ENCODE results near the gene KRT75.

KRT75 gene

GRCh38 chr12:52439420-52439819 lies 5.2 kb upstream of the KRT75 start:
- no peaks in the 10 kb centered on the region for H3K27me3 ChIP-seq (ENCODE audit: control insufficient read depth, insufficient read depth, low read length)
- H3K9ac ChIP-seq (ENCODE audit: low read length) = no peak overlapping the region
- no peak overlapping the region for H3K27ac ChIP-seq (ENCODE audit: low read depth, low read length)
- H3K36me3 ChIP-seq (ENCODE audit: control insufficient read depth, insufficient read depth, low read length) = no peaks in the 10 kb centered on the region
- no peak overlapping the region for H3K4me3 ChIP-seq (ENCODE audit: low read depth, low read length)
- no peaks in the 10 kb centered on the region for H3K9me3 ChIP-seq (ENCODE audit: control insufficient read depth, insufficient read depth, low read depth, low read length)
- peaks cover 14% of the 10 kb centered on the region for H3K4me1 ChIP-seq (ENCODE audit: control insufficient read depth, insufficient read depth, low read length)

DNA sequence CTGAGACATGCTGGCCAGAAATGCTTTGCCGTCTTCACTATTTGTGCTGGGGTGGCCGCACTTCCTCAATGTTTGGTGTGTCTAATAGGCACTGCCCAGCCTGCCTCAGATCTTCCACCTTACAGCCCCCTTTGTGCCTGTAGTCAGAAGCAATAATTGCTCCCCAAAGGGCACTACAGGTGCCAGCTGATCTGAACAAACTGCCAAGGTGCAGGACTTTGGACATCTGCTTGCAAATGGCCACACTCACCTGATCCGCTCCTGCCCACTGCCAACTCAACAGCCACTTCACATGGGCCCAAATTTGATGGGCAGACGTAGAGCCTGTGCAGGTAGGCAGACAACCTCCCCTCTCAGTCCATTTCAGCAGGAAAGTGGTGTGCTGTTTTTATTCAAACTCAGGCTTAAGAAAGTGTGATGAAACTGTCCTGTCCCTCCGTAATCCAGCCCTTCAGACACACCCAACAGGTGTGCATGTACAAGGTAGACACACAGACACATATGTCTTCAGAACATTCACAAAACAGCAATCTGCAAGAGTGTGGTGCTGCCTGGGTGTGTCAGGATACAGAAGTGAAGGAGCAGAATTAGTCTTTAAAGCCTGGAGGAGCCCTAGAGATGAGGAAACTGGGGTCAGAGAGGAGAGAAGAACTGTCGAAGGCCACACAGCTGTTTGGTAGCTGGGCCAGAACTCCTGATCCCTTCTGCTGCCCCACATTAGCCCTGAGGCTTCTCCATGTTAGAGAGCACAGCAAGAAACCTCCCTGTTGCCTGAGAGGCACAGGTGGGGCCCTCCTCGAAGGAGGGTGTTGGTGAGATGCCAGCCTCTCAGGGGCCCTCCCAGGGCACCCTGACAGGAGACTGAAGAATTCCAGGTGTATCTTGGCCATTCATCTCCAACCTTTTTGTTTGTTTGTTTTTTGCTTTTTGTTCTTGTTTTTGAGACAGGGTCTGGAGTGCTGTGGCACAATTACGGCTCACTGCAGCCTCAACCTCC lies 4.4 kb upstream of the KRT75 start:
- Histone ChIP-seq H3K27me3 (ENCODE audit: control insufficient read depth, insufficient read depth, low read length) (no peaks in the 10 kb centered on the region), H3K27ac (ENCODE audit: low read depth, low read length) (no peak overlapping the region), H3K36me3 (ENCODE audit: control insufficient read depth, insufficient read depth, low read length) (no peaks in the 10 kb centered on the region), H3K9ac (ENCODE audit: low read length) (no peak overlapping the region), H3K4me1 (ENCODE audit: control insufficient read depth, insufficient read depth, low read length) (peaks cover 16% of the 10 kb centered on the region), H3K4me3 (ENCODE audit: low read depth, low read length) (no peak overlapping the region), H3K9me3 (ENCODE audit: control insufficient read depth, insufficient read depth, low read depth, low read length) (no peaks in the 10 kb centered on the region)

- Histone ChIP-seq H3K4me1 (ENCODE audit: control insufficient read depth, insufficient read depth, low read length) (peaks cover 11% of the 10 kb centered on the region), H3K36me3 (ENCODE audit: control insufficient read depth, insufficient read depth, low read length) (no peaks in the 10 kb centered on the region), H3K9ac (ENCODE audit: low read length) (no peak overlapping the region), H3K27me3 (ENCODE audit: control insufficient read depth, insufficient read depth, low read length) (no peaks in the 10 kb centered on the region), H3K4me3 (ENCODE audit: low read depth, low read length) (no peak overlapping the region), H3K27ac (ENCODE audit: low read depth, low read length) (no peak overlapping the region), H3K9me3 (ENCODE audit: control insufficient read depth, insufficient read depth, low read depth, low read length) (no peaks in the 10 kb centered on the region)
Observed at GRCh38 chr12:52437508-52437907, 3.3 kb upstream of the KRT75 start.

- Histone ChIP-seq H3K27me3 (ENCODE audit: control insufficient read depth, insufficient read depth, low read length) (no peaks in the 10 kb centered on the region), H3K36me3 (ENCODE audit: control insufficient read depth, insufficient read depth, low read length) (no peaks in the 10 kb centered on the region), H3K9ac (ENCODE audit: low read length) (no peak overlapping the region), H3K27ac (ENCODE audit: low read depth, low read length) (no peak overlapping the region), H3K4me3 (ENCODE audit: low read depth, low read length) (no peak overlapping the region), H3K4me1 (ENCODE audit: control insufficient read depth, insufficient read depth, low read length) (peaks cover 9% of the 10 kb centered on the region), H3K9me3 (ENCODE audit: control insufficient read depth, insufficient read depth, low read depth, low read length) (no peaks in the 10 kb centered on the region)
Observed at GRCh38 chr12:52436828-52437474, 2.8 kb upstream of the KRT75 start.

DNA sequence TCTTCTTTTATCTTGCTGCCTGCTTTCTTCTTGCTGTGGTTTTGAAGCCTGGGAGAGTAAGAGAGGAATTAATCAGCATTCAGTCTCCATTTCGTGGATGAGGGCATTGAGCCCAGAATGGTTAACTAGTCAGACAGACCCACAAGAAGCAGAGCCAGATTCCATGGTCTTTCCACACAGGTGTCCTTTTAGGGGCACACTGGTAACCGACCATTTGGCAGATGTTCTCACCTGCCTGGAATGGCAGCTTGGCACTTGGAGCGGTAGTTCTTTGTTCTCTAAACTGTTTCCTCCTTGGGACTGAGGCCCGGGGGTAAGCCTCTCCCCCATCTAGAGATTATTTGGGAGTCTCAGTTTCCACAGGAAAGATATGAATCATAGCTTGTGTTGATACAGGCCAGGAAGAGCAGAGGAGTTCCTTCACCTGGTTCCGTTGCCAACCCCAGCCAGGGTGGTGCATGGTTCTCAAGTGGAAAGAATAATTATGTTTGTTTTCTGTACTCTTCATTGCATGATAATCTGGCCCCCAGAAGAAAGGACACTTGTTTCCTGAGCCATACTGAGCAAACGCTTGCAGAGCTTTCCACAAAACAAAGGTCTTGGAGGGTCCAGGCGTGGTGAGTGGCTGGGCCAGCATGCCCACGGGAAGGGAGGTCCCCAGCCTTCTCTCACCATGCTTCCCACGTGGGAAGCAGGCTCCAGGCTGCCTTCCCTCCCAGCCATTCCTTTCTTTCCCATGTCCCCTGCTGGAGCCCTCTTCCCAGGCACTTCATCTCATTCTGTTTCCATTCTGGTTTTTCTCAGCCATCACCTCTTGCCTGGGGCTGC lies 2.0 kb upstream of the KRT75 start:
- Histone ChIP-seq H3K36me3 (ENCODE audit: control insufficient read depth, insufficient read depth, low read length) (no peaks in the 10 kb centered on the region), H3K9ac (ENCODE audit: low read length) (no peak overlapping the region), H3K27ac (ENCODE audit: low read depth, low read length) (no peak overlapping the region), H3K27me3 (ENCODE audit: control insufficient read depth, insufficient read depth, low read length) (peaks cover 3% of the 10 kb centered on the region; the same call in 1 of the 2 replicates), H3K4me3 (ENCODE audit: low read depth, low read length) (no peak overlapping the region), H3K4me1 (ENCODE audit: control insufficient read depth, insufficient read depth, low read length) (peaks cover 5% of the 10 kb centered on the region), H3K9me3 (ENCODE audit: control insufficient read depth, insufficient read depth, low read depth, low read length) (no peaks in the 10 kb centered on the region)

DNA sequence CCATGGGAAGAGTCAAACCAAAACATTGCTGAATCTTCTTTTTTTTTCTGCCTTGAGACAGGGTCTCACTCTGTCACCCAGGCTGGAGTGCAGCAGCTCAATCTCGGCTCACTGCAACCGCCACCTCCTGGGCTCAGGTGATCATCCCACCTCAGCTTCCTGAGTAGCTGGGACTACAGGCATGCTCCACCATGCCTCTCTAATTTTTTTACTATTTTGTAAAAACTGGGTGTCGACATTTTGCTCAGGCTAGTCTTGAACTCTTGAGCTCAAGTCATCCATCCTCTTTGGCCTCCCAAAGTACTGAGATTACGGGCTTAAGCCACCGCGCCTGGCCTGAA lies 1.5 kb upstream of the KRT75 start:
- Histone ChIP-seq H3K4me1 (ENCODE audit: control insufficient read depth, insufficient read depth, low read length) (peaks cover 5% of the 10 kb centered on the region), H3K27ac (ENCODE audit: low read depth, low read length) (no peak overlapping the region), H3K36me3 (ENCODE audit: control insufficient read depth, insufficient read depth, low read length) (no peaks in the 10 kb centered on the region), H3K4me3 (ENCODE audit: low read depth, low read length) (no peak overlapping the region), H3K9me3 (ENCODE audit: control insufficient read depth, insufficient read depth, low read depth, low read length) (no peaks in the 10 kb centered on the region), H3K27me3 (ENCODE audit: control insufficient read depth, insufficient read depth, low read length) (peaks cover 7% of the 10 kb centered on the region; the same call in 1 of the 2 replicates), H3K9ac (ENCODE audit: low read length) (no peak overlapping the region)

- no peak overlapping the region for H3K27ac ChIP-seq (ENCODE audit: low read depth, low read length)
Observed at GRCh38 chr12:52434760-52435530, 774 bp upstream of the KRT75 start.

DNA sequence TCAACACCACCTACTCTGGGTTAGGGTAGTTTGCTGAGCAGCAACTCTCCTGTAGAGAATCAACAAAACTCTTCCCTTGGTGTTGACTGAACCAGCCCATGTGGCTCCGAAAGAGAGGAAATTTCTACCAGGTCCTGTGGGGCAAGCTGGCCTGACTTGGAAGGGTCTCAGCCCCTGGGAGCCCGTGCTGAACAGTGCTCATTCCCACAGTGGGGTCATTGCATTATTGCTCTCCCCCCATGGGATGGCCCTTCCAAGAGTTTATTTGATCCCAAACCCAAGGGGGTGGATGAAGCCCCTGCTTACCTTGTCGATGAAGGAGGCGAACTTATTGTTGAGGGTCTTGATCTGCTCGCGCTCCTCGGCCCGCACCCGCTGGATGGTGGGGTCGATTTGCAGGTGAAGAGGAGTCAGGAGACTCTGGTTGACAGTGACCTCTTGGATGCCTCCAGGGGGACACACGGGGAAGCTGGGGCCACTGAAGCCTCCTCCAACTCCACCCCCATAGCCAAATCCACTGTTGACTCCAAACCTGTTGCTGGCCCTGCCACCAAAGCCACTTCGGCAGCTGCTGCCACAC lies 580 bp downstream of the KRT75 start:
- Histone ChIP-seq H3K9ac (ENCODE audit: low read length) (no peak overlapping the region), H3K27ac (ENCODE audit: low read depth, low read length) (no peak overlapping the region), H3K4me3 (ENCODE audit: low read depth, low read length) (no peak overlapping the region), H3K9me3 (ENCODE audit: control insufficient read depth, insufficient read depth, low read depth, low read length) (no peaks in the 10 kb centered on the region), H3K4me1 (ENCODE audit: control insufficient read depth, insufficient read depth, low read length) (peaks cover 5% of the 10 kb centered on the region), H3K27me3 (ENCODE audit: control insufficient read depth, insufficient read depth, low read length) (peaks cover 10% of the 10 kb centered on the region; the same call in 1 of the 2 replicates), H3K36me3 (ENCODE audit: control insufficient read depth, insufficient read depth, low read length) (no peaks in the 10 kb centered on the region)

More at GRCh38 chr12:52434760-52435530, 774 bp upstream of the KRT75 start:
- H3K27me3 ChIP-seq (ENCODE audit: control insufficient read depth, insufficient read depth, low read length) = peaks cover 7% of the 10 kb centered on the region; the same call in 1 of the 2 replicates
- no peaks in the 10 kb centered on the region for H3K9me3 ChIP-seq (ENCODE audit: control insufficient read depth, insufficient read depth, low read depth, low read length)
- no peak overlapping the region for H3K4me3 ChIP-seq (ENCODE audit: low read depth, low read length)
- no peaks in the 10 kb centered on the region for H3K36me3 ChIP-seq (ENCODE audit: control insufficient read depth, insufficient read depth, low read length)
- H3K4me1 ChIP-seq (ENCODE audit: control insufficient read depth, insufficient read depth, low read length) = peaks cover 5% of the 10 kb centered on the region
- H3K9ac ChIP-seq (ENCODE audit: low read length) = no peak overlapping the region

- Histone ChIP-seq H3K4me3 (ENCODE audit: low read depth, low read length) (no peak overlapping the region), H3K36me3 (ENCODE audit: control insufficient read depth, insufficient read depth, low read length) (no peaks in the 10 kb centered on the region), H3K4me1 (ENCODE audit: control insufficient read depth, insufficient read depth, low read length) (peaks cover 5% of the 10 kb centered on the region), H3K9me3 (ENCODE audit: control insufficient read depth, insufficient read depth, low read depth, low read length) (no peaks in the 10 kb centered on the region), H3K9ac (ENCODE audit: low read length) (no peak overlapping the region), H3K27me3 (ENCODE audit: control insufficient read depth, insufficient read depth, low read length) (peaks cover 10% of the 10 kb centered on the region; the same call in 1 of the 2 replicates), H3K27ac (ENCODE audit: low read depth, low read length) (no peak overlapping the region)
Observed at GRCh38 chr12:52432559-52433207, 1.5 kb downstream of the KRT75 start.
